CD4-positive, alpha-beta T cell (primary cell): ENCODE data around the gene SLC29A2. TPM values are rescaled to one million over a fixed set of nuclear protein-coding genes. Genes with fewer than 3 reads are reported as not detected.

Source experiments
- ATAC-seq: fragments of 200-7000 bp; cut with Tn5 transposase; one replicate; pipeline ENCODE4 v1.10.0; 2022; ENCODE audit warnings: mild to moderate bottlenecking; ENCODE audit not compliant: poor library complexity
- CTCF ChIA-PET: fragments of 350-600 bp; sonication (Branson Sonifier 250); formaldehyde crosslinking; loops from one replicate; lab custom pipeline; 2021; ENCODE audit warnings: antibody characterized with exemption, inconsistent platforms; lab: Charles Lee
- POLR2A ChIA-PET: fragments of 350-600 bp; sonication (Branson Sonifier 250); formaldehyde crosslinking; loops from one replicate; lab custom pipeline; 2021; ENCODE audit warnings: antibody characterized with exemption, inconsistent platforms; lab: Charles Lee
- DNase-seq, 14 experiments: peaks; one replicate each; pipeline ENCODE4 v3.0.0-alpha.2; 2013 to 2020; ENCODE audit warnings: mixed read lengths in 2 of 14
- H3K27ac ChIP-seq, 2 donors: one replicate each; pipeline versions ENCODE4 v1.5.1 to v1.7.0; 2013; ENCODE audit warnings: low read length in 2 of 2, low read depth in 1 of 2, mild to moderate bottlenecking in 1 of 2
- H3K27me3 ChIP-seq, 2 experiments: 1 replicate in 1 of 2; 2 replicates in 1 of 2; pipeline versions ENCODE4 v1.6.1 to v1.7.0; 2013; ENCODE audit warnings: low read length in 2 of 2, control low read depth in 1 of 2, mild to moderate bottlenecking in 1 of 2, moderate library complexity in 1 of 2; ENCODE audit not compliant: insufficient read depth in 2 of 2, control insufficient read depth in 1 of 2
- H3K36me3 ChIP-seq: one replicate; pipeline ENCODE4 v1.6.1; 2013; ENCODE audit warnings: low read length, control low read depth; ENCODE audit not compliant: insufficient read depth
- H3K4me1 ChIP-seq: one replicate; pipeline ENCODE4 v1.6.1; 2013; ENCODE audit warnings: low read length, control low read depth; ENCODE audit not compliant: insufficient read depth
- H3K4me3 ChIP-seq: one replicate; pipeline ENCODE4 v1.5.1; 2013; ENCODE audit warnings: mild to moderate bottlenecking, low read length, moderate library complexity
- H3K9me3 ChIP-seq, 2 experiments: 1 replicate in 1 of 2; 2 replicates in 1 of 2; pipeline versions ENCODE4 v1.6.1 to v1.7.0; 2013; ENCODE audit warnings: low read length in 2 of 2, mild to moderate bottlenecking in 2 of 2, control low read depth in 1 of 2, moderate library complexity in 1 of 2; ENCODE audit not compliant: control insufficient read depth in 1 of 2, insufficient read depth in 1 of 2
- H3K27ac Mint-ChIP-seq: one replicate; pipeline ENCODE4 v1.8.0; 2020; ENCODE audit warnings: mixed read lengths
- H3K27me3 Mint-ChIP-seq: one replicate; pipeline ENCODE4 v1.8.0; 2021; ENCODE audit warnings: mixed read lengths
- H3K36me3 Mint-ChIP-seq: one replicate; pipeline ENCODE4 v1.8.0; 2021; ENCODE audit warnings: low read depth, mixed read lengths
- H3K4me1 Mint-ChIP-seq: one replicate; pipeline ENCODE4 v1.8.0; 2021; ENCODE audit warnings: low read depth, mixed read lengths
- H3K4me3 Mint-ChIP-seq: one replicate; pipeline ENCODE4 v1.8.0; 2020; ENCODE audit warnings: mild to moderate bottlenecking, mixed read lengths
- H3K9me3 Mint-ChIP-seq: one replicate; pipeline ENCODE4 v1.8.0; 2020; ENCODE audit warnings: mixed read lengths
- CTCF ChIP-seq: fragments of 200-600 bp; IDR thresholded peaks from one replicate; pipeline ENCODE4 v1.8.0; 2022; ENCODE audit warnings: antibody characterized with exemption, mild to moderate bottlenecking
- intact Hi-C, 2 experiments: fragments of 100-400 bp; cut with DNase I in 1 of 2; cut with micrococcal nuclease in 1 of 2; formaldehyde crosslinking; loops; one replicate each; pipeline versions ENCODE4 v1.15.1 to v1.9.0; 2023 to 2025; cut with DNase I, micrococcal nuclease
- total RNA-seq, 174 experiments: library from RNA in 2 of 174; stranded (reverse) in 2 of 174; gene quantifications; one replicate each; pipeline ENCODE4 v1.2.3 and lab custom pipeline; 2021 to 2026

SLC29A2 gene
- total RNA-seq, 2 experiments from 2014 or later: 9.7 TPM

DNA sequence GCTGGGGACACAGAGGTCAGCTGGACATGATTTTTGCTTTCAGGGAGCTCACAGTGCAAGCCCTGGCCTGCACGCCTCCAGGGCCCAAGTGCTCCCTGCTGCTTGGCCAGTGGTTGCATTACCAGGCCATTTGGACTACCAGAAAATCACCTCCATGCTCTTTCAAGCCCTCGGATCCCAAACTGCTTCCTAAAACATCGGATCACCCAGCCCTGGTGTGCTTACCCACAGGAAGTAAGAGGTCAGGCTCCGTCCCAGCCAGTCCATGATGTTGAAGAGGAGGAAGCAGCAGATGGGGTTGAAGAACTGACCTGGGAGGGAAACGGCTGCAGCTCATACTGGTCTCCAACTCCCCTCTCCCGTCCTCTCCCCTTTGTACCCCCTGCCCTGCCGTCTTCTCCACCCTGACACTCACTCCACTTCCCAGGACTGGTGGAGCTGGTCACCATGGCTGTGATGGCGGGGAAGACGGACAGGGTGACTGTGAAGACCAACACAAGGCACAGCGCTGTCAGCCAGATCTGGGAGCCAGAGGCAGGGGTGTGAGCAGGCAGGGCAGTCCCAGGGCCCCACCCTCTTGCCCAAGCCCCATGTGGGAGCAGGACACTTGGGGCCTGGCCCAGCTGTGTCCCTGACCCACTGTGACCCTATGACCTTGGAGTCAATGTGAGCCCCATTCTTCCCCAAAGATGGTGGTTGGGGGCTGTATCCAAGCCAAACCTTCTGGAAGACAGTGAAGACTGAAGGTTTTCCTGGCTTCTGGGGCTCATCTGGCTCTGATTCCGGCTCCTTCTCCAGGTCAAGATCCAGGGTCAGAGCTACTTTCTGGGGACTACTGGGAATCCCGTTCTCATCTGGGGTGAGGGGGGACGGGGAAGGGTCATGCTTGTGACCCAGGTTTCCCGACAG lies 5.6 kb downstream of the SLC29A2 start:
- Histone ChIP-seq H3K9me3 (peaks cover 0 to 3% of the 10 kb centered on the region in 2 experiments), H3K4me1 (peaks cover 3% of the 10 kb centered on the region), H3K4me3 (no peak overlapping the region), H3K27me3 (no peaks in the 10 kb centered on the region), H3K27ac (no peak overlapping the region), H3K36me3 (peaks cover 8% of the 10 kb centered on the region)
- intact Hi-C loops: no loop called here
- DNase-seq (no peak), ATAC-seq (no peak)
- Mint-ChIP-seq H3K4me1 (no peaks in the 10 kb centered on the region), H3K36me3 (no peaks in the 10 kb centered on the region), H3K27me3 (no peaks in the 10 kb centered on the region), H3K9me3 (no peaks in the 10 kb centered on the region), H3K27ac (no peak overlapping the region), H3K4me3 (no peak overlapping the region)
- ChIA-PET POLR2A (interaction anchor here (0.7 to 1.4 kb wide), 2 partner anchors 18 to 54 kb away, joined by 3 to 5 read pairs; partner anchors contain the start of gene B4GAT1), CTCF (no interaction called here)
- no peak for TF ChIP-seq CTCF

- POLR2A ChIA-PET: interaction anchor here (0.7 kb wide), 1 partner anchor 53 kb away, joined by 3 read pairs; no protein-coding TSS in a partner anchor
- intact Hi-C loops: no loop called here
- CTCF ChIA-PET: interaction anchor here (2.5 to 2.7 kb wide), 2 partner anchors 21 to 24 kb away, joined by 9 to 14 read pairs; no protein-coding TSS in a partner anchor
Measured at GRCh38 chr11:66365166-66365565, 6.4 kb downstream of the SLC29A2 start.

More at GRCh38 chr11:66365166-66365565, 6.4 kb downstream of the SLC29A2 start:
- ATAC-seq (no peak), DNase-seq (no peak)
- no peaks in the 10 kb centered on the region for H3K4me1 ChIP-seq
- no peaks in the 10 kb centered on the region for H3K9me3 Mint-ChIP-seq
- no peak overlapping the region for H3K4me3 Mint-ChIP-seq
- H3K36me3 Mint-ChIP-seq: no peaks in the 10 kb centered on the region
- H3K4me3 ChIP-seq: no peak overlapping the region
- H3K27me3 ChIP-seq: no peaks in the 10 kb centered on the region
- no peak for TF ChIP-seq CTCF
- no peaks in the 10 kb centered on the region for H3K27me3 Mint-ChIP-seq
- H3K27ac ChIP-seq: no peak overlapping the region
- H3K27ac Mint-ChIP-seq: no peak overlapping the region
- no peaks in the 10 kb centered on the region for H3K9me3 ChIP-seq
- H3K36me3 ChIP-seq: peaks cover 8% of the 10 kb centered on the region
- no peaks in the 10 kb centered on the region for H3K4me1 Mint-ChIP-seq
